ENCODE data around the gene ITSN1.

DNA sequence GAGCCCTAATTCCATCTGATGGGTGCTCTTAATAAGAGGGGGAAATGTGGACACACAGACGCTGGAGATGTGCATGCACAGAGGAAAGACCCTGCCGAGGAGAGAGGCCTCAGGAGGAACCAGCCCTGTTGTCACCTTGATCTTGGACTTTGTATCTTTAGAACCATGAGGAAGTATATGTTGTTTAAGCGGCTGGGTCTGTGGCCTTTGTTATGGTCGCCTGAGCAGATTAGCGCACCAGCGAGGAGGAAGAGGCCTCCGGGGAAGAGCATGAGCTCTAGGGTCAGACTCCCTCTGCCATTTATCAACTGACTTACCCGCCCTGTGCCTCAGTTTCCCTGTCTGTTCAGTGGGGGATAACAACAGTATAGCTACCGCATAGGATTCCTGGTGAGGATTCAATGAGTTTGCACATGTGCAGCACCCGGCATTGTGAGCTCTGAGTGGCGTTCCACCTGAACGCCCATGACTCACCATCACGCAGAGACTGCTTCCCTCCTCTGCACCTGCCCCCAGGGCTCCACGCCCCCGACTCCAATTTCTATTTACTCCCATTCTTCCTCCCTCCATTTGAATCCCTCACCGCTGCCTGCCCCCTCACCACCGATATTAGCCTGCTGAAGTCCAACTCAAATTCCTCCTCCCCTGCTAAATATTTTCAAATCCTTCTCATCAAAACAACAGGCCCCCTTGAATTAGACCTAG lies 206.1 kb downstream of the ITSN1 start:
- TF ChIP-seq POLR2A (IDR thresholded peaks at IDR 0.05): no peak
- TF ChIP-seq, protein P1, sequence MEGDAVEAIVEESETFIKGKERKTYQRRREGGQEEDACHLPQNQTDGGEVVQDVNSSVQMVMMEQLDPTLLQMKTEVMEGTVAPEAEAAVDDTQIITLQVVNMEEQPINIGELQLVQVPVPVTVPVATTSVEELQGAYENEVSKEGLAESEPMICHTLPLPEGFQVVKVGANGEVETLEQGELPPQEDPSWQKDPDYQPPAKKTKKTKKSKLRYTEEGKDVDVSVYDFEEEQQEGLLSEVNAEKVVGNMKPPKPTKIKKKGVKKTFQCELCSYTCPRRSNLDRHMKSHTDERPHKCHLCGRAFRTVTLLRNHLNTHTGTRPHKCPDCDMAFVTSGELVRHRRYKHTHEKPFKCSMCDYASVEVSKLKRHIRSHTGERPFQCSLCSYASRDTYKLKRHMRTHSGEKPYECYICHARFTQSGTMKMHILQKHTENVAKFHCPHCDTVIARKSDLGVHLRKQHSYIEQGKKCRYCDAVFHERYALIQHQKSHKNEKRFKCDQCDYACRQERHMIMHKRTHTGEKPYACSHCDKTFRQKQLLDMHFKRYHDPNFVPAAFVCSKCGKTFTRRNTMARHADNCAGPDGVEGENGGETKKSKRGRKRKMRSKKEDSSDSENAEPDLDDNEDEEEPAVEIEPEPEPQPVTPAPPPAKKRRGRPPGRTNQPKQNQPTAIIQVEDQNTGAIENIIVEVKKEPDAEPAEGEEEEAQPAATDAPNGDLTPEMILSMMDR (IDR thresholded peaks at IDR 0.05): no peak
- TF ChIP-seq POLR2AphosphoS5 (IDR thresholded peaks at IDR 0.05): no peak
